Measurements from ENCODE around the gene CXCR5.

CXCR5 gene

GRCh38 chr11:118928870-118929500, 45.3 kb downstream of the CXCR5 start:
- peak; percentile 44 for DNase-seq

- peak; percentile 37 for DNase-seq
These were observed 45.9 kb downstream of the CXCR5 start for GRCh38 chr11:118929501-118930093.

- DNase-seq = no peak
These were observed 46.5 kb downstream of the CXCR5 start for GRCh38 chr11:118930094-118930712.

GRCh38 chr11:118931571-118931970, 47.9 kb downstream of the CXCR5 start:
- DNase-seq = no peak

GRCh38 chr11:118933486-118933885, 49.8 kb downstream of the CXCR5 start:
- no peak for DNase-seq

- DNase-seq = no peak
These were observed 51.7 kb downstream of the CXCR5 start for GRCh38 chr11:118935376-118935775.

GRCh38 chr11:118938491-118939403, 55.1 kb downstream of the CXCR5 start:
- no peak for DNase-seq

GRCh38 chr11:118939404-118939915, 55.8 kb downstream of the CXCR5 start:
- DNase-seq = no peak

GRCh38 chr11:118939953-118940598, 56.4 kb downstream of the CXCR5 start:
- DNase-seq = no peak

GRCh38 chr11:118947091-118947490, 63.4 kb downstream of the CXCR5 start:
- no peak for DNase-seq
